Measurements from ENCODE around the gene ALDH1B1. TPM values are rescaled to one million over a fixed set of nuclear protein-coding genes. Genes with fewer than 3 reads are reported as not detected.

ALDH1B1 gene
- total and polyA plus RNA-seq, 2 donors (not counting 1 experiment from before 2014, with no cell fraction given), result 16.2 to 17.4 TPM

DNA sequence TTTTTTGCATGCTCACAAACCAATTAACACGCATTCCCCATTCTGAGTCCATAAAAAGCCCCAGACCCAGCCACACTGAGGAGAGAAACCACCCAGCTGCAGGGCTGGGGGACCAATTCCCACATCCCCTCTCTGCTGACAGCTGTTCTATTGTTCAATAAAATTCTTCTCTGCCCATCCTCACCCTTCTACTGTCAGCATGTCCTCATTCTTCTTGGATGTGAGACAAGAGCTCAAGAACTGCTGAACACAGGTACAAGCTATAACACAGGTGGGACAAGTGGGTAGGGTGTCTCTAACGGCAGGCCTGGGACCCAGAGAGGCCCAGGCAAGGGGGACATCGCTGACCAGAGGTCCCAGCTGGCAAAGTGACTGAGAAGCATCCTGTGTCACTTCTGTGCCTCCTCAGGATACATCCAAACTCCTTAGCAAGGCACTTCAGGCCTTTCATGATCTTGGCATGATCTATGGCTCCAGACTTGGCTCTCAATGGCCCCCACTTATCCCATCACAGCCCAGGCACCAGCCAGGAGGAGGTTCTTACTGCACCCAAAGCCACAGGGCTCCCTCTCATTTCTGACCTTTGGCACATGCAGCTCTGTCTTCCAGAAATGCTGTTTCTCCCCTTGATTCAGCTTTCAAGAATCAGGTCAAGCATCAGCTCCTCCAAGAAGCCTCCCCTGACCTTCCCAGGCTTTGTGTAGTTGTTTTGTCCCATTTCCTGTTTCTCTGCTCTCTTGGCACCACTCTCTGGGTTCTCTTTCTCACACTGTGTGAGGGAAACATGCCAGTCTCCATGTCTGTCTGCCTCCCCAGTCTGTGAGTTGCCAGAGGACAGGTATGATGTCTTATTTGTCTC lies 7.3 kb upstream of the ALDH1B1 start:
- no peak overlapping the region for H3K9ac ChIP-seq (ENCODE audit: insufficient read depth, low read length)
- TF ChIP-seq EZH2 (IDR thresholded peaks at IDR 0.05; ENCODE audit: low read length, missing control alignments), result no peak
- TF ChIP-seq, protein P1, sequence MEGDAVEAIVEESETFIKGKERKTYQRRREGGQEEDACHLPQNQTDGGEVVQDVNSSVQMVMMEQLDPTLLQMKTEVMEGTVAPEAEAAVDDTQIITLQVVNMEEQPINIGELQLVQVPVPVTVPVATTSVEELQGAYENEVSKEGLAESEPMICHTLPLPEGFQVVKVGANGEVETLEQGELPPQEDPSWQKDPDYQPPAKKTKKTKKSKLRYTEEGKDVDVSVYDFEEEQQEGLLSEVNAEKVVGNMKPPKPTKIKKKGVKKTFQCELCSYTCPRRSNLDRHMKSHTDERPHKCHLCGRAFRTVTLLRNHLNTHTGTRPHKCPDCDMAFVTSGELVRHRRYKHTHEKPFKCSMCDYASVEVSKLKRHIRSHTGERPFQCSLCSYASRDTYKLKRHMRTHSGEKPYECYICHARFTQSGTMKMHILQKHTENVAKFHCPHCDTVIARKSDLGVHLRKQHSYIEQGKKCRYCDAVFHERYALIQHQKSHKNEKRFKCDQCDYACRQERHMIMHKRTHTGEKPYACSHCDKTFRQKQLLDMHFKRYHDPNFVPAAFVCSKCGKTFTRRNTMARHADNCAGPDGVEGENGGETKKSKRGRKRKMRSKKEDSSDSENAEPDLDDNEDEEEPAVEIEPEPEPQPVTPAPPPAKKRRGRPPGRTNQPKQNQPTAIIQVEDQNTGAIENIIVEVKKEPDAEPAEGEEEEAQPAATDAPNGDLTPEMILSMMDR (conservative IDR thresholded peaks at IDR 0.05 in 1 of 2, IDR thresholded peaks at IDR 0.05 in 1 of 2; ENCODE audit: low read depth in 1 of 2, low read length in 2 of 2), result no peak
- H3K27ac ChIP-seq (ENCODE audit: insufficient read depth, low read length), result no peak overlapping the region
- DNase-seq (ENCODE audit: low read depth in 2 of 2), result no peak
- no peak overlapping the region for H3K4me3 ChIP-seq (replicated peaks in 1 of 4; ENCODE audit: control extremely low read depth in 1 of 4, insufficient read depth in 1 of 4, low read depth in 3 of 4, low read length in 4 of 4)
- H3K4me2 ChIP-seq (ENCODE audit: extremely low read depth, insufficient read depth, low read length), result no peak overlapping the region
- H3K9me3 ChIP-seq (ENCODE audit: control insufficient read depth, insufficient read depth, low read depth, low read length), result no peaks in the 10 kb centered on the region
- no peaks in the 10 kb centered on the region for H3K79me2 ChIP-seq (ENCODE audit: control insufficient read depth, insufficient read depth, low read length)
- H2AFZ ChIP-seq (ENCODE audit: low read length), result no peak overlapping the region
- H3K4me1 ChIP-seq (ENCODE audit: control insufficient read depth, extremely low read depth, insufficient read depth, low read length), result no peaks in the 10 kb centered on the region
- H3K36me3 ChIP-seq (ENCODE audit: control insufficient read depth, insufficient read depth, low read length), result no peaks in the 10 kb centered on the region
- no peaks in the 10 kb centered on the region for H4K20me1 ChIP-seq (ENCODE audit: control insufficient read depth, extremely low read depth, insufficient read depth, low read length)
- H3K27me3 ChIP-seq (ENCODE audit: control insufficient read depth, insufficient read depth, low read length), result no peaks in the 10 kb centered on the region

DNA sequence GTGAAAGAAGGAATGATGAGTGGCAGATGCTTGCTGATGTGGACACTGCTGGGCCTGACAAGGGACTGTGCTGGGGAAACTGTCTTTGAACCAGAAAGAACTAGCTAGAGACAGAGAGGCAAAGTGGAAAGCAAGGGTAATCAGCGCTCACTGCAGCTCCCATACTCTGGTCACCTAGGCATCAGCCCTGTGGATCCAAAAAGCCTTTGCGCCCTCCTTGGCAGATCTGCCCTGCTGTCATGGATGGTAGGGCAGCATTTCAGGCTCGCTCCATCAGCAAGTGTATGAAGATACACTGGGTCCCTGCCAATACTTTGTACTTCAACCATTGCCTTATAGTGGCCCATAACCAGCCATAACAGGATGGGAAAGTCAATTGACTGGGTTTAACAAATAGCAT lies 6.6 kb upstream of the ALDH1B1 start:
- H3K36me3 ChIP-seq (ENCODE audit: control insufficient read depth, insufficient read depth, low read length), result no peaks in the 10 kb centered on the region
- no peak for TF ChIP-seq EZH2 (IDR thresholded peaks at IDR 0.05; ENCODE audit: low read length, missing control alignments)
- TF ChIP-seq, protein P1 (conservative IDR thresholded peaks at IDR 0.05 in 1 of 2, IDR thresholded peaks at IDR 0.05 in 1 of 2; ENCODE audit: low read depth in 1 of 2, low read length in 2 of 2), result no peak
- no peak overlapping the region for H3K4me3 ChIP-seq (replicated peaks in 1 of 4; ENCODE audit: control extremely low read depth in 1 of 4, insufficient read depth in 1 of 4, low read depth in 3 of 4, low read length in 4 of 4)
- H3K27me3 ChIP-seq (ENCODE audit: control insufficient read depth, insufficient read depth, low read length), result no peaks in the 10 kb centered on the region
- H3K4me2 ChIP-seq (ENCODE audit: extremely low read depth, insufficient read depth, low read length), result no peak overlapping the region
- no peaks in the 10 kb centered on the region for H4K20me1 ChIP-seq (ENCODE audit: control insufficient read depth, extremely low read depth, insufficient read depth, low read length)
- no peaks in the 10 kb centered on the region for H3K79me2 ChIP-seq (ENCODE audit: control insufficient read depth, insufficient read depth, low read length)
- no peak for DNase-seq (ENCODE audit: low read depth in 2 of 2)
- H3K9me3 ChIP-seq (ENCODE audit: control insufficient read depth, insufficient read depth, low read depth, low read length), result no peaks in the 10 kb centered on the region
- H3K27ac ChIP-seq (ENCODE audit: insufficient read depth, low read length), result no peak overlapping the region
- no peak overlapping the region for H3K9ac ChIP-seq (ENCODE audit: insufficient read depth, low read length)
- no peaks in the 10 kb centered on the region for H3K4me1 ChIP-seq (ENCODE audit: control insufficient read depth, extremely low read depth, insufficient read depth, low read length)
- H2AFZ ChIP-seq (ENCODE audit: low read length), result no peak overlapping the region

DNA sequence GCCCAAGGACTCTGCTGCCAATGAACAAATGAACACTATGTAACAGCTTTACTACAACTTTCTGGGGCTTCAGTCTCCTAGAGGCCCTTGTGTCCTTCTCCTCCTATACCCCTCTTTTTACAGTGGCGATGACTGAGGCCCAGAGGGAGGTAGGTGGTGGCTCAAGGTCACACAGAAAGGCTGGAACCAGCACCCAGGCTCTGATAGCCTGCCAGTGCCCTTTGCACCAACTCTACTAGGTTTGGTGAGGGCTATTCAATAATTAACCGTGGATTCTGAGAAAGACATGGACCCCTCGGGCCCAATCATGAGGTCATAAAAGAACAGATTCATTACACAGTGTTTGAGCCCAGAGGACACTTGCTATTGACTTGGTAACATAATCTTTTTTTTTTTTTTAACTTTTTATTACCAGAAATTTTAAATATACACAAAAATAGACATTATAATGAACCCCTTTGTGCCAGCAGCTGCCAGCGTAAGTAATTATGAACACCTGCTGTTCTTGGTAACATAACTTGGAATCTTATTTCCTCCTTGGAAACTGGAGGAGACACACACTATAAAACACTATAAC lies 6.1 kb upstream of the ALDH1B1 start:
- Histone ChIP-seq H3K36me3 (ENCODE audit: control insufficient read depth, insufficient read depth, low read length) (no peaks in the 10 kb centered on the region), H3K9me3 (ENCODE audit: control insufficient read depth, insufficient read depth, low read depth, low read length) (no peaks in the 10 kb centered on the region), H3K4me3 (replicated peaks in 1 of 4; ENCODE audit: control extremely low read depth in 1 of 4, insufficient read depth in 1 of 4, low read depth in 3 of 4, low read length in 4 of 4) (no peak overlapping the region), H4K20me1 (ENCODE audit: control insufficient read depth, extremely low read depth, insufficient read depth, low read length) (no peaks in the 10 kb centered on the region), H3K4me2 (ENCODE audit: extremely low read depth, insufficient read depth, low read length) (no peak overlapping the region), H2AFZ (ENCODE audit: low read length) (no peak overlapping the region), H3K27ac (ENCODE audit: insufficient read depth, low read length) (no peak overlapping the region), H3K79me2 (ENCODE audit: control insufficient read depth, insufficient read depth, low read length) (no peaks in the 10 kb centered on the region), H3K4me1 (ENCODE audit: control insufficient read depth, extremely low read depth, insufficient read depth, low read length) (no peaks in the 10 kb centered on the region), H3K27me3 (ENCODE audit: control insufficient read depth, insufficient read depth, low read length) (no peaks in the 10 kb centered on the region), H3K9ac (ENCODE audit: insufficient read depth, low read length) (no peak overlapping the region)
- no peak for TF ChIP-seq EZH2 (IDR thresholded peaks at IDR 0.05; ENCODE audit: low read length, missing control alignments)
- TF ChIP-seq, protein P1 (conservative IDR thresholded peaks at IDR 0.05 in 1 of 2, IDR thresholded peaks at IDR 0.05 in 1 of 2; ENCODE audit: low read depth in 1 of 2, low read length in 2 of 2), result no peak
- no peak for DNase-seq (ENCODE audit: low read depth in 2 of 2)

Measured in fibroblast of lung (primary cell).